IMR-90 (cell line): Measurements from ENCODE around the gene NPPC.

Experiments used
- BHLHE40 ChIP-seq: fragments of 150-350 bp; IDR thresholded peaks from 2 replicates; pipeline ENCODE4 v1.6.1; 2016; ENCODE audit warnings: mild to moderate bottlenecking, low read depth, low read length
- CHD1 ChIP-seq: IDR thresholded peaks from 2 replicates; pipeline ENCODE4 v1.6.1; 2012; ENCODE audit warnings: low read depth, low read length, improper control_type of control experiment
- POLR2A ChIP-seq: IDR thresholded peaks from 2 replicates; pipeline ENCODE4 v1.6.1; 2012; ENCODE audit warnings: mild to moderate bottlenecking, low read depth, low read length
- TF ChIP-seq, protein P1 (sequence below): conservative IDR thresholded peaks from 2 replicates; pipeline ENCODE4 v1.5.1; 2012; ENCODE audit warnings: mild to moderate bottlenecking, low read depth, low read length, improper control_type of control experiment

DNA sequence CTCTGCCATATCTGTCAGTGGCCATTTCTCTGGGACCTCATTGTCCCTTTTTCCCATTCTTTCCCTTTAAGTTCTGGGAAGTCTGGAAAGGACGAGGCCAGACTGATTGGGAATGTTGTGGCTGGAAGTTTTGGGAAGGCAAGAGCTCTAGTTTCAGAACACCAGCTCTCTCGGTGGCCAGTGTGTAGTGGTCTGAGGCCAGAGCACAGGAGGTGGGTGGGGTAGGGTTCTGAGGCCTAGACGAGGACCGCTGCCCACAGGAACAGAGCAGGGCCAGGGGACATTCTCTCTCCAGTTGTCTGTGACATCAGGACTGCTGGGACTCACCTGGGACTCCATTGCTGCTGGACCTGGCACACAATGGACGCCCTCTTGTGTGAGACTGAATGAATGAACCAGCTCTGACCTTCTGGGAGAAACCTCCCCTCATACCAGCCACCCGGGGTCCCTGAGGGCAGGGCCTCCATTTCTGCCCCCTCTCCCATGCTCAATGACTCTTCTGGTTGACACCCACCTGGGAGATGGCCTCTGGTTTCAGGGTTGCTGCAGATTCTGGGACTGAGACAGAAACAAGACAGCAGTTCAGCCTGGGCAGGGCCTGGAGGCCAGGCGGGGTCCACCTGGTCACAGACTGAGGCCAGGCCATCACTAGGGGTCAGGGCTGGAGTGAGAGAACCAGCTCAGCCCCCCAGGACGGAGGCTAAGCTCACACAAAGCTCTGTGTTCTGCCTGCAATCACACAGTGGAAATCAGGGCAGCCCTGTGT lies 8.4 kb upstream of the NPPC start:
- TF ChIP-seq, protein P1, sequence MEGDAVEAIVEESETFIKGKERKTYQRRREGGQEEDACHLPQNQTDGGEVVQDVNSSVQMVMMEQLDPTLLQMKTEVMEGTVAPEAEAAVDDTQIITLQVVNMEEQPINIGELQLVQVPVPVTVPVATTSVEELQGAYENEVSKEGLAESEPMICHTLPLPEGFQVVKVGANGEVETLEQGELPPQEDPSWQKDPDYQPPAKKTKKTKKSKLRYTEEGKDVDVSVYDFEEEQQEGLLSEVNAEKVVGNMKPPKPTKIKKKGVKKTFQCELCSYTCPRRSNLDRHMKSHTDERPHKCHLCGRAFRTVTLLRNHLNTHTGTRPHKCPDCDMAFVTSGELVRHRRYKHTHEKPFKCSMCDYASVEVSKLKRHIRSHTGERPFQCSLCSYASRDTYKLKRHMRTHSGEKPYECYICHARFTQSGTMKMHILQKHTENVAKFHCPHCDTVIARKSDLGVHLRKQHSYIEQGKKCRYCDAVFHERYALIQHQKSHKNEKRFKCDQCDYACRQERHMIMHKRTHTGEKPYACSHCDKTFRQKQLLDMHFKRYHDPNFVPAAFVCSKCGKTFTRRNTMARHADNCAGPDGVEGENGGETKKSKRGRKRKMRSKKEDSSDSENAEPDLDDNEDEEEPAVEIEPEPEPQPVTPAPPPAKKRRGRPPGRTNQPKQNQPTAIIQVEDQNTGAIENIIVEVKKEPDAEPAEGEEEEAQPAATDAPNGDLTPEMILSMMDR, result no peak
- no peak for TF ChIP-seq BHLHE40
- no peak for TF ChIP-seq CHD1
- no peak for TF ChIP-seq POLR2A
